Activated naive CD4-positive, alpha-beta T cell treated with Interleukin-2 at 50 U/mL for 16 hours (primary cell): ENCODE measurements around the gene SLC25A1.
"Not testable (repeated sequence)": the region's sequence is repeated elsewhere in the genome, so short reads cannot be mapped to it uniquely, and the experiment has no call there.

Source experiments
- DNase-seq: peaks from one replicate; pipeline ENCODE4 v3.0.0-alpha.2; 2020

SLC25A1 gene

DNA sequence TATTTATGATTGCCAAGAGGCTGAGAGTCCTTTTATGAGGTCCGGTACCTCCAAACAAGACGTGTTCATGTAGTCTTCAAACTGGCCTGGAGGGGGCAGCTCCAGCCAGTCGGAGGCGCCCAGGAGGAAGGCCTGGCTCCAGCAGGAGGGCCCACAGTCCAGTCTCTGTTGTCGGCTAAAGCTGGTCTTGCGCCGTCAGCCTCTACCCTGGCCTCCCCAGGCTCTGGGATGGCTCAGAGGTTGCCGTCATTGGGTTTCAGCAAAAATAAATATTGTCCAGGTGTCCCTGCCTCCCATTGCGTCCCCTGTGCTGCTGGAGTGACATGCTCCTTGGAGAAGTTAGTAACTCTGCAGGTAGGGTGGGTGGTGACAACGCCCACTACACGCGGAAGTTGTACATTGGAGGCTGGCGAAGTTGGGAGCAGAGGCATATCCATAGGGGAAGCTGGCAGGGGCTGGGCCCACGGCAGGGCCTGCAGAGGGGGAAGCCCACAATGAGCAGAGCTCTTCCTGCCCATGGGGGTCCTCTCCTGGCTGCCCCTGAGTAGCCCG is 1.0 kb upstream of the SLC25A1 start:
- peak; percentile 47 for DNase-seq

DNA sequence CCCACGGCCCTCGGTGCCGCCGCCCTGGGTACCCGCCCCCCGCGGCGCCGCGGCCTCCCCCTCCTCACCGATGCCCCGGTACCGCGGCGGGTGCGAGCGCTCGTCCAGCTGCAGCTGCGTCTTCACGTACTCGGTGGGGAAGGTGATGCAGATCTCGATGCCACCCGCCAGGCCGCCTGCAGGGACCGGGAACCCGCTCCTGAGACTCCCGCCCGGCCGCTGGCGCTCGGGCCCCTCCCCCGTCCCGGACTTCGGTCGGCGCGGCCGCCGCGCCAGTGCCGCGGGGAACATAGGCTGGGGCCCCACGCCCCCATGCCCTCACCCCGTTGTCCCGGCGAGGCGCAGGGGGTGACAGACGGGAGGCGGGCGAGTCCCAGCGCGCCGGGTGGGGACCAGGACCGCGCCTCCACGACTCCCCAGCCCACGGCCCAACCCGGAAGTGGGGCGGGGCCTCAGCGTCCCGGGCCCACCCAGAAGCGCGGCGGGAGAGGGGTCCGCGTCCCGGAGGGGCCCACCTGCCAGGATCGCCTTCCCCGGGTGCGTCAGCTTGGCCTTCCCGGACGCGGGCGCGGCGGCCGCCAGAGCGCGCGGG is 375 bp downstream of the SLC25A1 start:
- peak; percentile 61 for DNase-seq

GRCh38 chr22:19177164-19178064 is 1.1 kb downstream of the SLC25A1 start:
- DNase-seq, result no peak

GRCh38 chr22:19176732-19177131 is 1.8 kb downstream of the SLC25A1 start:
- DNase-seq, result no peak

- no peak for DNase-seq
These were observed 2.3 kb downstream of the SLC25A1 start for GRCh38 chr22:19176175-19176643.

- no peak for DNase-seq
These were observed 2.8 kb downstream of the SLC25A1 start for GRCh38 chr22:19175602-19176174.

- no peak for DNase-seq
These were observed 3.4 kb downstream of the SLC25A1 start for GRCh38 chr22:19175026-19175601.

DNA sequence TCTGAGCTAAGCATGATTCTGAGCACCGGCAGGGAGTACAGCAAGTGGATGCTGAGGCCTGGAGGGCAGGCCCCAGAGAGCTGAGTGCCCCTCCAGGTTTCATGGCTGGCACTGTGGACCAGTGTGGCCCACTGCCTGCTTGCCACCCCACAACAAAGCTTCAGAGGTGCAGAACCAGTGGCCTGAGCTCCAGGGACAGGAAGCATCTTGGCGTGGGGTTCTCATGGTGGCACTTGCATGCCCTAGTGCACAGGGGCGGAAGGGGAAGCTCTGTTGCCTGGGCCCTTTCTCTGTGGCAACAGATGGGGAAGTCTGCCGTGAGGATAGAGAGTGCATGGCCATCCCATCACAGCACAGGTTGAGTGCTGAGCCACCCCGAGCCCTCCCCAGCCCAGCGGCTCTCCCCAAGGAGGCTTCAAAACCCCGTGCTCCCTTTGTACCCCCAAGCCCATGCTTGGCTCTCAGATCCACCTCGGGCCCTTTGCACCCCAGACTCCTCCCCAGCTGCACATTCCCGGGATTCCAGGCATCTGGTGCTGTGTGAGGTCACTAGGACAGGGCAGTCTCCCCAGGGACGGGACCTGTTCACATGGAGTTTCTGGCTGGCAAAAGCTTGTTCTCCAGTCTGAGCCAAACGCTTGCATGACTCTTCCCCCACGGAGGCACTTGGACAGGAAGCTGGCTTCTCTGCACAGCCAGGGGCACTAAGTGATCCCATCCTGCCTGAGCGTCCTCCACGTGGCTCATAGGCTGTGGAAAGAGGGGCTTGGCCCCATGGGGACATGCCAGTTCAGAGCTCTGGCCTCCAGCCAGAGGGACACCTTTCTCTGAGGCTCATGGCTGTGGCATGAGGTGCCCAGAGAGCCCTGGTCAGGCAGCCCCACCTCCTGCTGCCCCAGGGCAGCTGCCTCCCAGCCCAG is 4.2 kb downstream of the SLC25A1 start:
- no peak for DNase-seq

DNA sequence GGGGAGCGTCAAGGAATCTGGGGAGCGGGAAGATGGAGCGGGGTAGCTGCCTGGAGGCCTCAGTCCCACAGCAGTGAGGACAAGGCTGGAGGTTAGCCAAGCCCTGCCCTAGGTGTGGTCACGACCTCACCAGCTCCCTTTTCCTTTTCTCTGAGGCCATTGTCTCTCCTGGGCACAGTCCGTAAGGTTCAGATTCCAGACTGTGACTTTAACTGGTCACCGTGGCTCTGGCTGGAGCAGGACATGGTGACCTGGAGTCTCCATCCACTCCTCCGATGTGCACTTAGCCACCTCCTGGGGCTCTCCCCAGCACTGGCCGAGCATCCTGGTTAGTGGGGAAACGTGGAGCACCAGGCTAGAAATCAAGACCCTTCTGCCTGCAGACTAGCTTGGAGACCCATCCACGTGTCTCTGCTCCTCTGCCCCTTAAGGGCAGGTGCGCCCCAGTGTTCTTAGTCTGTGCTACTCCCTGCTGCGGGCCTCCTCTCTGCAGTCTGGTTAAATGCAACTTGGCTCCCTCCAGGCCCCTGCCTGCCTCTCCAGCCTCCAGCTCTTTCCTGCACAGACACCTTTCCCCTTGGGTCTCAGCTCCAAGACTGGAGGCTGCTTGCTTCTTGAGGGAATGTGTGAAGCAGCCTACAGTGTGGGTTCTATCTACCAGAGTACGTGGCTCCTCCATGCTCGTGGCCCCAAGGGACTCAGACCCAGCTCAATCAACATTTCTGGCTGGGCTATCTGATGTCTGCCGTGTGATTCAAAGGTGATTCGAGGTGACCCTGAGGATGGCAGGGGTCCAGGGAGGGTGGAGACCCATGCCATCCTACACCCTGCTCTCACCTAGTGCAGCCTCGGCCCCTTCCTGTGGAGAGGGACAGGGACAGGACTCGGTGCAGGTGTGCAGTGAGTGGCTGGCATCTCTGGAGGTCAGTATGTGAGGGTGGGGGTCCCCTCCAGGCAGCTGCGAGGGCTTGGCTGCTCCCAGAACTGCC is 5.2 kb downstream of the SLC25A1 start:
- DNase-seq, result no peak

GRCh38 chr22:19172213-19173046 is 6.1 kb downstream of the SLC25A1 start:
- DNase-seq, result no peak

GRCh38 chr22:19169947-19170318 is 8.6 kb downstream of the SLC25A1 start:
- no peak for DNase-seq

DNA sequence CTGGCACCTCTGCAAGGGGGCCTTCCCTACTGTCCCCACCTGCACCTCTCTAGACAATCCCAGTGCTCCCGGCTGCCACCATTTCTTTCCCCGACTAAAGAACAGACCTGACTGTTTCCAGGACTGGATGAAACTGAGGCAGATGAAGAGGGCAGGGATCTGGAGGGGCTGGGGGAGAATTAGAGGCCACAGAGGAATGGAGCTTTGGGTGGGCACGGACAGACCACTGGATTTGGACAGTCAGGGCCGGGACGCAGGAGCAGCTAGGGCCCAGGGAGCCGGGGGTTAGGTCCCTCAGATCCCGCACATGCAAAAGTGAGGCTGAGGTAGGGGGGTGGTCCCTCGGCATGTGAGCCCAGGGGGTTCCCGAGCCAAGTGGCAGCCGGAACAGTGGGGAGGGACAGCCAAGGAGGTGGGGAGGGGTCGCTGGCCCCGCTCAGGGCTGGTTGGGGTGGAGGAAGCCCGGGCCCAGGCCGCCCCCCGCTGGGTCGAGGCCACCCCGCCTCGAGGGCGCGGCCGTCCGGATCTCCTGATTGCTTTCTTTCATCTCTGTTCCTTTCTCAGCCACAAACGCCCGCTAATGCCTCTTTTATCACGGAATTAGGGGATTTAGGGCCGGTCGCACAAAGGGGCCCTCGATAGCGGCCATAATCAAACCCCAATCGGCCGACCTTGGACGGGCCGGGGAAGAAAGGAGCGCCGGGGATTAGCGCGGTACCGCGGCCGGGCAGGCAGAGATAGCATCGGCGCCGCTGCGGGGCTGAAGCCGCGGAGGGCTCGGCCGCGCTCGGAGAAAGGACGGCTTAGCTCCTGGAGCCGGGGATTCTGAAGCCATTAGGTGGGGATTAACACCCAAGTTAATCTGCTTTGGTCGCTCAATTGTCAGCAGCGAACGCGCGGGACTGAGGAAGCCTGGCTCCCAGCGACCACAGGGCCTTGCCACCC is 9.3 kb downstream of the SLC25A1 start:
- DNase-seq, result no peak

GRCh38 chr22:19168088-19168890 is 10.2 kb downstream of the SLC25A1 start:
- DNase-seq, result no peak

DNA sequence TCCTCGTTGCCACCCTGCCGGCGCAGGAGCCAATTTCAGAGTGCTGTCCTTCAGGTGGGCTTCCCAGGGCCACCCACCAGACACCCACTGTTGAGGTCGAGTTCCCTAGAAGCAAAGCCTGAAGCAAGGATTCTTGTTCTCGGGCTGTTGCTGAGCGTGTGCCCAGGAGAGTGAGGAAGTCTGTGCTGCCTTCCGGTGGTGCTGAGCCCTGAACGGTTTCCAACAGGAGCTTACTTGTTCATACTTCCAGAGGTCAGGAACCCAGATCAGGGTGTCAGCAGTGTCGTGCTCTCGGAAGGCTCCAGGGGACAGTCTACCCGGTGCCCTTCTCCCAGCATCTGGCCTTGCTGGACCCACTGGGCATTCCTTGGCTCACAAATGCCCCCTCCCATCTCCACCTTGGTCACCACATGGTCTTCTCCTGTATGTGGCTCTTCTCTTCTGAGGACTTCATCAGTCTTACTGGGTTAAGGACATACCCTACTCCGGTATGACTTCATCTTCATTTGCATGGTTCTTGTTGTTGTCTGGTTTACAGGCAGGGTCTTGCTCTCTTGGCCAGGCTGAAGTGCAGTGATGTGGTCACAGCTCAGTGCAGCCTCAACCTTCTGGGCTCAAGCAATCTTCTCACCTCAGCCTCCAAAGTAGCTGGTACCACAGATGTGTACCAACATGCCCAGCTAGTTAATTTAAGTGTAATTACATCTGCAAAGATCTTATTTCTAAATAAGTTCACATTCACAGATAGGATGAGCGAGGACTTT is 11.2 kb downstream of the SLC25A1 start:
- DNase-seq, result no peak

- DNase-seq, result no peak
These were observed 12.1 kb downstream of the SLC25A1 start for GRCh38 chr22:19166421-19166820.

- no peak for DNase-seq
These were observed 14.1 kb downstream of the SLC25A1 start for GRCh38 chr22:19164425-19164824.

- DNase-seq, result not testable (repeated sequence)
These were observed 19.9 kb downstream of the SLC25A1 start for GRCh38 chr22:19158649-19159048.
